Peyer's patch (tissue), 4 donors: ENCODE measurements around the gene PPP1CC.

Source experiments
- CTCF ChIP-seq, 6 experiments: fragments of 450-650 bp in 4 of 6; fragments of 200-600 bp in 2 of 6; sonication (generic) in 1 of 6; IDR thresholded peaks; one replicate each; pipeline ENCODE4 v1.5.1; 2017 to 2019; ENCODE audit warnings: antibody characterized with exemption in 6 of 6, mild to moderate bottlenecking in 3 of 6, moderate library complexity in 1 of 6
- POLR2A ChIP-seq, 2 donors: fragments of 450-650 bp; IDR thresholded peaks; one replicate each; pipeline ENCODE4 v1.5.1; 2017; ENCODE audit warnings: antibody characterized with exemption in 2 of 2, mild to moderate bottlenecking in 2 of 2, moderate library complexity in 2 of 2

- TF ChIP-seq POLR2A (IDR thresholded peaks at IDR 0.05): no peak
- no peak for TF ChIP-seq CTCF (IDR thresholded peaks at IDR 0.05)
Observed at GRCh38 chr12:110697236-110697635, 45.5 kb downstream of the PPP1CC start.
